ENCODE data around the gene ALX4. TPM values are rescaled to one million over a fixed set of nuclear protein-coding genes. Genes with fewer than 3 reads are reported as not detected.

Gene ALX4
- total RNA-seq, 1 donor from 2014 or later = not detected

- H3K27me3 Mint-ChIP-seq (ENCODE audit: insufficient read depth) = peaks cover 2% of the 10 kb centered on the region
- no peak overlapping the region for H3K4me3 Mint-ChIP-seq
- H3K27ac Mint-ChIP-seq = no peak overlapping the region
- H3K4me1 Mint-ChIP-seq (ENCODE audit: low read depth) = peaks cover 25% of the 10 kb centered on the region
- H3K36me3 Mint-ChIP-seq (ENCODE audit: low read depth) = no peaks in the 10 kb centered on the region
- H3K9me3 Mint-ChIP-seq = no peaks in the 10 kb centered on the region
- DNase-seq (ENCODE audit: low spot score) = no peak
- intact Hi-C loops (cut with micrococcal nuclease) = no loop called here
These were observed 47.9 kb downstream of the ALX4 start for GRCh38 chr11:44261800-44262591.

GRCh38 chr11:44260081-44260480 is 49.9 kb downstream of the ALX4 start:
- H3K4me1 Mint-ChIP-seq (ENCODE audit: low read depth) = peaks cover 34% of the 10 kb centered on the region
- no peak for DNase-seq (ENCODE audit: low spot score)
- no peak overlapping the region for H3K27ac Mint-ChIP-seq
- no peaks in the 10 kb centered on the region for H3K36me3 Mint-ChIP-seq (ENCODE audit: low read depth)
- intact Hi-C loops (cut with micrococcal nuclease) = no loop called here
- no peak overlapping the region for H3K4me3 Mint-ChIP-seq
- no peaks in the 10 kb centered on the region for H3K9me3 Mint-ChIP-seq
- peaks cover 2% of the 10 kb centered on the region for H3K27me3 Mint-ChIP-seq (ENCODE audit: insufficient read depth)

DNA sequence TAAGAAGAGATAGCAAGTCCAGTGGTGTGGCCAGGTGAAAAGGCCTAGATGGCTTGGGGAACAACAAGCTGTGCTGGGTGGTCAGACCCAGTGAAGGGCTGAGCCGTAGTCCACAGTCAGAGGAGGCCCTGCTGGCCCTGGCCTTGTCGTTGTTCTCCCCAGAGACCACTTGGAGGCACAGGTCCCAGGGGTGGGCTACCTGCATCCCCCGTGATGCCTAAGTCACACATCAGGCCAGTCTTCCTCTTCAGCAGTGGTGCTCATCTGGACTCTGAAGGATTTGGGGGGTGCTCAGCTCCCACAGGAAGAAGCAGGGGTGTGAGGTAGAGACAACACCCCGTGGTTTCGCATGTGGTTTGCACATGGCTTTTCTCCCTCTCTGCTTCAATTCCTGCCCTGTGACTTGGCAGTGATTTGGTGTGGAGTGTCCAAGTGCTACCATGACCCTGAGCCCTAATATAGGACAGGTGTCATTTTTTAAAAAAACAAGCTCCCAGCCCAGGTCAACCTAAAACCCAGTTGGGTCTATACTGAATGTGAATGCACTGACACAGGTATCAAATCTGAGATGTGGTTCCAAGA is 51.0 kb downstream of the ALX4 start:
- no peak for DNase-seq (ENCODE audit: low spot score)
- peaks cover 2% of the 10 kb centered on the region for H3K27me3 Mint-ChIP-seq (ENCODE audit: insufficient read depth)
- no peak overlapping the region for H3K27ac Mint-ChIP-seq
- no peaks in the 10 kb centered on the region for H3K9me3 Mint-ChIP-seq
- no peak overlapping the region for H3K4me3 Mint-ChIP-seq
- intact Hi-C loops (cut with micrococcal nuclease) = no loop called here
- H3K4me1 Mint-ChIP-seq (ENCODE audit: low read depth) = peaks cover 34% of the 10 kb centered on the region
- no peaks in the 10 kb centered on the region for H3K36me3 Mint-ChIP-seq (ENCODE audit: low read depth)

GRCh38 chr11:44258190-44258489 is 51.8 kb downstream of the ALX4 start:
- Mint-ChIP-seq H3K36me3 (ENCODE audit: low read depth) (peaks cover under 1% of the 10 kb centered on the region), H3K4me1 (ENCODE audit: low read depth) (peaks cover 34% of the 10 kb centered on the region), H3K9me3 (peaks cover 6% of the 10 kb centered on the region), H3K27ac (no peak overlapping the region), H3K27me3 (ENCODE audit: insufficient read depth) (peaks cover 2% of the 10 kb centered on the region), H3K4me3 (no peak overlapping the region)
- DNase-seq (ENCODE audit: low spot score) = no peak
- intact Hi-C loops (cut with micrococcal nuclease) = no loop called here

GRCh38 chr11:44257338-44258189 is 52.4 kb downstream of the ALX4 start:
- Mint-ChIP-seq H3K36me3 (ENCODE audit: low read depth) (peaks cover 6% of the 10 kb centered on the region), H3K27ac (peak overlapping the region; percentile 24), H3K4me3 (peak overlapping the region; percentile 3), H3K4me1 (ENCODE audit: low read depth) (peaks cover 34% of the 10 kb centered on the region), H3K27me3 (ENCODE audit: insufficient read depth) (peaks cover 2% of the 10 kb centered on the region), H3K9me3 (peaks cover 12% of the 10 kb centered on the region)
- intact Hi-C loops (cut with micrococcal nuclease) = no loop called here
- DNase-seq (ENCODE audit: low spot score) = no peak

DNA sequence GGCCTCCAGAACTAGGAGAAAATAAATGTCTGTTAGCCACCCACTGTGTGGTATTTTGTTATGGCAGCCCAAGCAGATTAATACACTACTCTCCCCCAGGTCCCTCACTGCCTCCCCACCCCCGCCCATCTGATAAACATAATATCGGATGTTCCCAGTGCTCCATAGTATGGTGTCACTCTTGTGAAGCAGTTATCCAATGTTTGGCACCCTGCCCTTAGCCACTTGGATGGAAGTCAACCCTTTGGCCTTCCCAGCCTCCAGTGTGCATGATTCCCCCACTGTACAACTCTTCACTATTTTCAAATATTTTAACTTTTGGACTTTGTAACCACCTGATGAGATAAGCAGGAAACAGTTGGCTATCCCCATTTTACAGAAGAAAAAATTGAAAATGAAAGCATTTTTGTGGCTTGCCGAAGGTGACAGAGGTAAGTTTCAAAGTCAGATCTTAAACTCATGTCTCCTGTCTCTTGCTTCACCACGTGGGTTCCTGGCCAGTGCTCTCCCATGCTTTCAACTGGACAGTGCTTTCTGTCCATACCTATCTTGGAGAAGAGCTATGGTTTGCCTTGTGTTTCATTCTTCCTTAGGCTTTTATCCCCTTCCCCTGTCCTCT is 53.2 kb downstream of the ALX4 start:
- H3K27ac Mint-ChIP-seq = peak overlapping the region; percentile 24
- peaks cover 14% of the 10 kb centered on the region for H3K36me3 Mint-ChIP-seq (ENCODE audit: low read depth)
- peaks cover 2% of the 10 kb centered on the region for H3K27me3 Mint-ChIP-seq (ENCODE audit: insufficient read depth)
- intact Hi-C loops (cut with micrococcal nuclease) = no loop called here
- peaks cover 34% of the 10 kb centered on the region for H3K4me1 Mint-ChIP-seq (ENCODE audit: low read depth)
- peaks cover 20% of the 10 kb centered on the region for H3K9me3 Mint-ChIP-seq
- no peak for DNase-seq (ENCODE audit: low spot score)
- peak overlapping the region; percentile 3 for H3K4me3 Mint-ChIP-seq

DNA sequence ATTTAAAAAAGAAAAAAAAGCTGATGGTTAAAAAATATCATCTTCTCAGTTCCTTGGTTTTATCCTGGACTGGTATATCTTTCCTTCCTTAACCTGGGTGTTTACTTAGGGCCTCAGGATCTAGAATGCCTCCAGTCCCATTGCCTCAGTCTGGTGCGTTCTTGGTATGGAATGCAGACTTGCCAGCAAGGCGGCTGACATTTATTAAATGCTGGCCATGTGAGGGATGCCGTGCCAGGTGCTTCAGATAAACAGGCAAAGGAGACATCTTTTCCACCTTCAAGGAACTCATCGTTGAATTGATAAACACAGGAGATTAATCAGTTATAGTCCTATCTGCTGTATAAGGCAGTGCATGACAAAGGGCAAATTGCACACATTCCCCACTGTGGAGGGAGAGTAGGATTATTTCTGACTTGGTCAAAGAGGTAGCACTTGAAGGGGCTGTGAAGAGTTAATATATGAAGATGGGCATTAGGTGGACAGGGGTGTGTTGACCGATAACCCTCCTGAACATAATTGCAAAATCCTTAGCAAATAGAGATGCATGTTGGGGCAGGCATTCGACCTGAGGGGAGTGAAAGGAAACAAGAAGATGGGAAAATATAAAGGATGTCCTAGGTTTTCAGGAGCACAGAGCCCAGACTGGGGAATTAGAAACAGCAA is 54.4 kb downstream of the ALX4 start:
- Mint-ChIP-seq H3K27me3 (ENCODE audit: insufficient read depth) (peaks cover 2% of the 10 kb centered on the region), H3K9me3 (peaks cover 29% of the 10 kb centered on the region), H3K4me3 (no peak overlapping the region), H3K4me1 (ENCODE audit: low read depth) (peaks cover 34% of the 10 kb centered on the region), H3K27ac (no peak overlapping the region), H3K36me3 (ENCODE audit: low read depth) (peaks cover 22% of the 10 kb centered on the region)
- no peak for DNase-seq (ENCODE audit: low spot score)
- intact Hi-C loops (cut with micrococcal nuclease) = no loop called here

GRCh38 chr11:44252999-44253602 is 56.8 kb downstream of the ALX4 start:
- intact Hi-C loops (cut with micrococcal nuclease) = no loop called here
- H3K4me1 Mint-ChIP-seq (ENCODE audit: low read depth) = peaks cover 19% of the 10 kb centered on the region

GRCh38 chr11:44250421-44250820 is 59.5 kb downstream of the ALX4 start:
- peaks cover 29% of the 10 kb centered on the region for H3K9me3 Mint-ChIP-seq
- no peaks in the 10 kb centered on the region for H3K27me3 Mint-ChIP-seq (ENCODE audit: insufficient read depth)
- intact Hi-C loops (cut with micrococcal nuclease) = no loop called here
- H3K4me1 Mint-ChIP-seq (ENCODE audit: low read depth) = no peaks in the 10 kb centered on the region
- no peak overlapping the region for H3K4me3 Mint-ChIP-seq
- DNase-seq (ENCODE audit: low spot score) = no peak
- no peak overlapping the region for H3K27ac Mint-ChIP-seq
- H3K36me3 Mint-ChIP-seq (ENCODE audit: low read depth) = peaks cover 29% of the 10 kb centered on the region

More at GRCh38 chr11:44252999-44253602, 56.8 kb downstream of the ALX4 start:
- H3K27me3 Mint-ChIP-seq (ENCODE audit: insufficient read depth) = no peaks in the 10 kb centered on the region
- DNase-seq (ENCODE audit: low spot score) = no peak
- H3K4me3 Mint-ChIP-seq = no peak overlapping the region
- H3K9me3 Mint-ChIP-seq = peaks cover 29% of the 10 kb centered on the region
- H3K36me3 Mint-ChIP-seq (ENCODE audit: low read depth) = peaks cover 27% of the 10 kb centered on the region
- no peak overlapping the region for H3K27ac Mint-ChIP-seq

DNA sequence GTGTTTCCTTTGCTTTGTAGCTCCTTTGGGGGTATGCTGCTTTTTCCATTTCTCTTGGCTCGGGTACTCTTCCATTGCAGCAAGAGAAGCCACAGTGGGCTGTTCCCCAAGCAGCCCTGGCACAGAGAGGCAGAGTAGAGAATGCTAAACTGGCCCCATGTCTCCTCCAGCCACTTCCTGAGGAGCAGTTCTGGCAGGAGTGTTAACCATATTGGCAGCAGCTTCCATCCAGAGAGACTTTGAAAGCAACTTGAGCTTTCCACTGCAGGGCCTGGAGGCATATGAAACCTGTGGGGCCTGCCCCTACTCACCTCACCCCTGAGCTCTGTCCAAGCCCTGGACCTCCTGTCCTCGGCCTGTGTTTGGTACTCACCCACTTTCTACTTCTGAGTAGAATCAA is 61.8 kb downstream of the ALX4 start:
- H3K9me3 Mint-ChIP-seq = peaks cover 22% of the 10 kb centered on the region
- no peaks in the 10 kb centered on the region for H3K27me3 Mint-ChIP-seq (ENCODE audit: insufficient read depth)
- DNase-seq (ENCODE audit: low spot score) = no peak
- H3K36me3 Mint-ChIP-seq (ENCODE audit: low read depth) = peaks cover 29% of the 10 kb centered on the region
- H3K4me3 Mint-ChIP-seq = no peak overlapping the region
- no peaks in the 10 kb centered on the region for H3K4me1 Mint-ChIP-seq (ENCODE audit: low read depth)
- intact Hi-C loops (cut with micrococcal nuclease) = no loop called here
- no peak overlapping the region for H3K27ac Mint-ChIP-seq

- H3K27me3 Mint-ChIP-seq (ENCODE audit: insufficient read depth) = no peaks in the 10 kb centered on the region
- H3K4me1 Mint-ChIP-seq (ENCODE audit: low read depth) = no peaks in the 10 kb centered on the region
- peaks cover 23% of the 10 kb centered on the region for H3K36me3 Mint-ChIP-seq (ENCODE audit: low read depth)
- no peak overlapping the region for H3K4me3 Mint-ChIP-seq
- no peak overlapping the region for H3K27ac Mint-ChIP-seq
- DNase-seq (ENCODE audit: low spot score) = no peak
- H3K9me3 Mint-ChIP-seq = peaks cover 16% of the 10 kb centered on the region
- intact Hi-C loops (cut with micrococcal nuclease) = no loop called here
These were observed 62.4 kb downstream of the ALX4 start for GRCh38 chr11:44247508-44247907.

DNA sequence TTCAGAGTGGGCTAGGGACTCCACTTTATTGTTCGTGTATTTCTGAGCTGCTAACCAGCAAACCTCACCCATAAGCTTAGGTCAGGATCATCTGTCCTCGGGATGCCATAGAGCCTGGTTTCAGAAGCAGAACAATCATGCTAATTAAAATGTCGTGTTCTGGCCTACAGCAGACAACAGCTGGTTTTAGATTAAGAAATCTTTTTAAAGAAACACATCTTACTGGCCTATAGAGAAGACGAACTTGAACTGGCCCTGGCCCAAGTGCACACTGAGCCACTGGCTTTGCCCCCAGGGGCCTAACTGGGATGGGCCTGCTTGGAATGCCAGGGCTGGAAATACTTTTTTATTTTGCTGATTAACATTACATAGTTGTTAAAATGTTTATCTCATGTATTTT is 63.2 kb downstream of the ALX4 start:
- DNase-seq (ENCODE audit: low spot score) = no peak
- intact Hi-C loops (cut with micrococcal nuclease) = no loop called here
- Mint-ChIP-seq H3K27me3 (ENCODE audit: insufficient read depth) (no peaks in the 10 kb centered on the region), H3K36me3 (ENCODE audit: low read depth) (peaks cover 15% of the 10 kb centered on the region), H3K4me3 (no peak overlapping the region), H3K9me3 (peaks cover 8% of the 10 kb centered on the region), H3K27ac (no peak overlapping the region), H3K4me1 (ENCODE audit: low read depth) (no peaks in the 10 kb centered on the region)

Measured in activated T-helper 1 cell treated with anti-CD3 and anti-CD28 coated beads, Interleukin-12 subunit alpha, Interleukin-12 subunit beta, Interleukin-2, Interleukin-4 antibody, amounts not matched to agents 30 ng/mL and 10 ng/mL and 1 ng/mL, durations not matched to agents 14 hours and 24 hours and 36 hours (primary cell).